Hematopoietic multipotent progenitor cell treated with erythropoietin and hydrocortisone succinate and interleukin-3 and kit ligand, for 4 days (in vitro differentiated cells): ENCODE measurements around the gene B4GAT1.
"Not testable (repeated sequence)": the region's sequence is repeated elsewhere in the genome, so short reads cannot be mapped to it uniquely, and the experiment has no call there.

Experiments
- DNase-seq: peaks from one replicate; pipeline ENCODE4 v3.0.0-alpha.2; 2015

B4GAT1 gene

DNA sequence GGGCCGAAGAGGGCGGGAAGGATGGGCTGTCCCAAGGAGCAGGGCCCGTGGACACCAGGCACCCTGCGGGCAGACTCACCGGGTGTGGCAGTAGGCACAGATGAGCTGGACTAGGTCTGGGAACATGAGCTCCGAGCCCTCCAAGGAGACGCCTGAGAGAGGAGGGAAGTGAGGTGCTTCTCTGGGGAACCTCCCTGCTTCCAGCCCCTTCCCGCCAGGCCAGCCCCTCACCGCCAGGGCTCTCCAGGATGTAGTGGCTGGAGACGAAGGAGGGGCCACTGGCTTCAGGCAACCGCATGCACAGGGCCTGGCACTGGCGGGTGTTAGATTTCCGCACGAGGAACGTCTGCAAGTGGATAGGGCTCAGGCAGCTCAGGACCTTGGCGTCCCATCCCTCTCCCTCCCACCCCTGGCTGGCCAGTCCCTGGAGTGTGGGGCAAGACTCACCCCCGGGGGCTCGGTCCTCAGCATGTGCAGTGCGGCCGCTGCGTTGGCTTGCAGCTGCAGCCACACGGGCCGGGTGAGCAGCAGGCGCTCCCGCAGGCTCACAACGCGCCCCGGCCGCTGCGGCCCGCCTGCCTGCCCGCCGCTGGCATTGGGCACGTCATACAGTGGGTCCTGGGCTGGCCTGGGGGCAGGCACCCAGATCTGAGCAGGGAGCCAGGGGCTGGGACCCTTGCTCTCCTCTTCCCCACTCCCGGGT, 11.7 kb downstream of the B4GAT1 start:
- DNase-seq = peak; percentile 48

GRCh38 chr11:66334605-66335442, 12.6 kb downstream of the B4GAT1 start:
- DNase-seq = no peak

DNA sequence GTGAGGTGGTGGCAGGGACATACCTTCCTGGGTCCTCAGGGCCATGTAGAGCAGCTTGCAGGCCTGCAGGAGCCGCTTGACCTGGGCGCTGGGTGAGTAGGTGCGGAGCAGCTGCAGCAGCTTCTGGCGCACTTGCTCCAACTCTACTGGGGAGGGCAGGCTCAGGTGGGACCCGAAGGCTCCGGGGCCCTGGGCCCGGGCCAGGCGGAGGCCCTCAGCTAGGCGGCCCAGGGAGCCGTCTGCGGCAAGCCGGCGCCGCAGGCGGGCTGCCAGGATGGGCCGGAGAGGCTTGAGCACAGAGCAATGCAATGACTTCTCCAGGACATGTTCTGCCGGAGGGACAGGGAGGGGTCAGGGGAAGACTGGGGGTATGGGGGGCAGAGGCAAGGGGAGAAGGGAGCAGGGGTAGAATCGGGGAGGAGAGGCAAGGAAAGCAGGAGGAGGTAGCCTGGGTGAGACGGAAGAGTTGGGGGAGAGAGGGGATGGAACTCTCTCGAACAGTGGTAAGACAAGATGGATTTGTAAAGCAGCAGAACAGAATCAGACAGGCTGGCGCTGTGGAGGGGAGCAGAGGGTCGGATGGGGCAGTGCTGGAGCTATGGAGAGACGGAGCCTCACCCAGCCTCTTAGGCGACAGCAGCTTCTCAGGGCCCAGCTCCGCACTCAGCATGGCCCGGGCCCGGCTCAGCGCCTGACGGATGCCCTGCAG, 13.4 kb downstream of the B4GAT1 start:
- no peak for DNase-seq

DNA sequence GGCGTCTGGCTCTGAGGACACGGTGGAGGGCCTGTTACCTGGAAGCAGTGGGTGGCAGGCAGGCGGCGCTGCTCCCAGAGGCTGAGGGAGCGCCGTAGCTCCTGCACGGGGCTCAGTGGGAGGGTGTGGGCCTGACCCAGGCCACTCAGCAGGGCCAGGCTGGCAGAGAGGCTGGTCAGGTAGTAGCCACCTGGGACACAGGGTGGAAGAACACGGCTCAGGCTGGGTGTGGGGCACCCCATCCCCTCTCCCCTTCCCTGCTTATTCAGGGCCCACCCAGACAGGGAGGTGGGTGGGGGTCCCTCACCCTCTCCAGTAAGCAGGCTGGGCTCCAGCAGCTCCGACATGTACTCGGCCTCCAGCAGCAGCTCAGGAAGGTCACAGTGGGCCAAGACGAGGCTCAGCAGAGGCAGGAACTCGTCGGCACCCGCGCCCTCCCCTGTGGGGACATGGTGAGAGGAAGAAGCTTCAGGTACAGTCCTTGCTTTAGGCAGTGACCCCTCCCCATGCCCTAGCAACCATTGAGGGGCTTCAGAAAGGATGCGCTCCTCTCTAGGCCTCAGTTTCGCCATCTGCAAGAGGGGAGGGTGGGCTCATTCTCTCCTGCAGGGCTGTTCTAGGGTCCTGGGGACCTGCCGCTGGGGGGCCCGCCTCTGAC, 14.1 kb downstream of the B4GAT1 start:
- no peak for DNase-seq

DNA sequence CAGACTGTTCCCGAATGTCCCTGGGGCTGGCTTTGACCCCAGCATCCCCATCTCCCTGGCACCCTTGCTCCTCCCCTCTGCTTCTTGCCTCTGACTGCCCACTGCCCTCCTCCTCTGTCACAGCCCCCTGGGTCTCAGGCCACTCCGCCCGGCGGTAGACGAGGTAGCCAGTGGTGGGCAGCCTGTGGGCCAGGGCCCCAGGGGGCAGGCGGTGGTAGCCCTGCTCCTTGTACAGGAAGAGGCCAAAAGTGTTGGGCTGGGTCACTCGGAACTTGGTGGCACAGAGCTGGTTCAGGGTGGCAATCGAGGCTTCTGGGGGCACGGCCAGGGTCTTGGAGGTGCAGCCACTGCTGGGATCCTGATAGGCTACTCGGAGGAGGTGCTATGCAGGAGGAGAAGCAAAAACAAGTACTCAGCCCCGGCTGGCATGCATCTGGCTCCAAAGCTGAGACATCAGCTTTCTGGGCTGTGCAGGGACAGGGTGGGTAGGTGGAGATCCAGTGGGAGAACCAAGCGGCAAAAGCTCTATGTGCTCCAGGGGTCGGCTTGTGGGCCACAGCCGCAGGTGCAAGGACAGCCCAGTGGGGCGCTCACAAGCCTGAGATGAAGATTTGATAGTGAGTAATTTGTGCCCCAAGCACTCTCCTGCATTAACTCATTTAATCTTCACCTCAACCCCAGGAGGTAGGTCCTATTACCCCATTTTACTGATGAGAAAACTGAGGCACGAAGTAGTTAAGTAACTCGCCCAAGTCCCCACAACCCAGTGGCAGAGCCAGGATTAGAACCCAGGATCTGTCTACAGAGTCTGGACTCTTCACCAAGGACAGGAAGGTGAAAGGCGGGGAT, 14.8 kb downstream of the B4GAT1 start:
- DNase-seq = no peak

GRCh38 chr11:66331542-66332370, 15.7 kb downstream of the B4GAT1 start:
- DNase-seq = no peak

DNA sequence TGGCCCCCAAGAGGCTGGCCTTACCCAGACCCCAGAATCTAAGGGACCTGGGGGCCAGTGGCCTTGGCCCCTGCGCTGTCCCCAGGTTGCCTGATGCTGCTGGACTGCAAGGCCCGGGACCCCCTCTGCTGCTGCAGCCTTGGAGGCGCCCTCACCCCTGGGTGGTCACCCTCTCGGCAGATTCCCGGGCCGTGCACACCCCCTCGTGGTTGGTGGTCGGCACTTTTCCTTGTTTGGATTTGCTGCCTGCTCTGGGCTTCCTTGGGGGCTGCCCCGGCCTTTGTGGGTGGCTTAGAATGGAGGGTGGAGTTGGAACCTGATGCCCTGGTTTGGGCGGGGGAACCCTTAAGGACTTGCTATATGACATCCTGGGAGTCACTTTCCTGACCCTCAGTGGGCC, 16.5 kb downstream of the B4GAT1 start:
- DNase-seq = no peak

DNA sequence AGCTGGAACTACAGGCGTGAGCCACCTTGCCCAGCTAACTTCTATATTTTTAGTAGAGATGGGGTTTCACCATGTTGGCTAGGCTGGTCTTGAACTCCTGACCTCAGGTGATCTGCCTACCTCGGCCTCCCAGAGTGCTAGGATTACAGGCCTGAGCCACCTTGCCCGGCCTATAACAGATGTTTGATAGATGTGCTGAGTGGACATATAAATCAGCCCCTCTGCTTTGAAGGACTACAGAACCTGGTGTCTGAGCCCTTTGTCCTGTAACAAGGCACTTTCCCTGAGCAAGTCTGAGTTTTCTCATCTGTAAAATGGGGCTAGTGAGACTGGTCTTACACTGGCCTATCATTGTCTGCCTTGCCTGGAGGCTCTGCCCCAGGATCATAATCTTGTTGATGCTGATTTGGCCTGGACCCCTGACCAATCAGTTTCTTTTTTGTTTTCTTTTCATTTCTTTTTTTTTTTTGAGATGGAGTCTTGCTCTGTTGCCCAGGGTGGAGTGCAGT, 18.2 kb downstream of the B4GAT1 start:
- DNase-seq = no peak

DNA sequence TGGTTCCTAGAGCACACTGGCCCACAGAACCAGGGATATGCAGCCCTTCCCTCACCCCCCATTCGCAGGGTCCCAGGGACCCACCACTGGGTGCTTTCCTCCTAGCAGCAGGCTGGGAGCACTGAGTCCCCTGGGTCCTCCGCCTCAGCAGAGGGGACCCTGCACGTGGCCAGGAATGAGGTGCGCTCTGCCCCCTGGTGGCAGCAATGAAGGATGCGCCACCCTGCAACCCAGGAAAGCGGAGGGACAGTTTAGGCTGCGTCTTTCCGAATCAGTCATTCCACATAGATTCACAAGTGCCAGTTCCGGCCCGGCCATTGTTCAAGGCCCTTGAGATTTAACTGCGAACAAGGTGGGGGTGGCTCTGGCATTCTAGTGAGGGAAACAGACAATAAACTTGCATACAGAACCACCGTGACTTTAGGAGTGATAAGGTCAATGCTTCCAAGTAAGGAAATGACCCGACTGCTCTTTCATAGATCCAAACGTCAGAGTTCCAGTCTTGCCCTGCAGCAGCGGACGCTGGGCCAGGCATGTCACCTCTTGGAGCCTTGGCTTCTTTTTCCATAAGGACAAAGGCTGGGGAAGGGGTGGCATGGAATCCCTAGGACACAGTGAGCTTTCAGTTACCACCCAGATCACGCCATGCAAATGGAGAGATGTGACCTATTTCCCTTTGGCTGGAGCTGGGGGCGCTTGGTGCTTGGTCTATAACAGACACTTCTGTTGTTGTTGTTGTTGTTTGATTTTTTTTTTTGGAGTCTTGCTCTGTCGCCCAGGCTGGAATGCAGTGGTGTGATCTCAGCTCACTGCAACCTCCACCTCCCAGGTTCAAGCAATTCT, 18.9 kb downstream of the B4GAT1 start:
- peak; percentile 90 for DNase-seq

- DNase-seq = no peak
Measured at GRCh38 chr11:66328031-66328301, 19.5 kb downstream of the B4GAT1 start.

DNA sequence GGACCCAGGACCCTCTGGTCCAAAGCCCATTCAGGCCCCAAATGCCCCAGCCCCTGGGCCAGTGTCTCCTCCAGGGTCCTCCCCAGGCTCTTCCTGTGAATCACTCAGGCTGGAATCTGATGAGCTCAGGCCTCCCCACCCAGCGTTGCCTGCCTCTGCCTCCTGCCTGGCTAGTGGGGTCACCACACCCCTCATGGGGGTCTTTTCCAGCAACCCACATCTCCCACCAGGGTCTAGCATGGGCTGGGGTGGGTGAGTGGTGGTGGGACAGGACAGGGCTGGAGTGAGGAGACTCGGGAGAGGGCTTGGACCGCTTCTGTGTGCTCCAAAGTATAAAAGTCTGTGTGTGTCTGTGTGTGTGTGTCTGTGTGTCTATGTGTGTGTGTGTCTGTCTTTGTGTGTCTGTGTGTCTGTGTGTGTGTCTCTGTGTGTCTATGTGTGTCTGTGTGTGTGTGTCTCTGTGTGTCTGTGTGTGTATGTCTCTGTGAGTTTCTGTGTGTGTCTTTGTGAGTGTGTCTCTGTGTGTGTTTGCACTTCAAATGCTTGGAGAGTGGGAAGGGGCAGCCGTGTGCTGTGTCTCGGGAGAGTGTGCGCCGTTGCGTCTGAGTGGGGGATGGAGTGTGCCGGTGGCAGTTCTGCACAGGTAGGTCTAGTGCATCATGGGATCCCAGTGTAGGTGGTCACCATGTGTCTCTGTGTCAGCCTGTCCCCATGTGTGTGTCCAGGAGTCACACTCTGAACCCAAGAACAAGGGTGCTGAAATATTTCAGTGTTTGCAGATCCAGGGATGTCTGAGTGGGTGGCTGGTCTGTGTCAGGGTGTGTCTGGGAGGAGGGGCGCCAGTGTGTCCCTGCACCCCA, 20.0 kb downstream of the B4GAT1 start:
- no peak for DNase-seq

GRCh38 chr11:66326261-66327111, 20.9 kb downstream of the B4GAT1 start:
- DNase-seq = no peak

DNA sequence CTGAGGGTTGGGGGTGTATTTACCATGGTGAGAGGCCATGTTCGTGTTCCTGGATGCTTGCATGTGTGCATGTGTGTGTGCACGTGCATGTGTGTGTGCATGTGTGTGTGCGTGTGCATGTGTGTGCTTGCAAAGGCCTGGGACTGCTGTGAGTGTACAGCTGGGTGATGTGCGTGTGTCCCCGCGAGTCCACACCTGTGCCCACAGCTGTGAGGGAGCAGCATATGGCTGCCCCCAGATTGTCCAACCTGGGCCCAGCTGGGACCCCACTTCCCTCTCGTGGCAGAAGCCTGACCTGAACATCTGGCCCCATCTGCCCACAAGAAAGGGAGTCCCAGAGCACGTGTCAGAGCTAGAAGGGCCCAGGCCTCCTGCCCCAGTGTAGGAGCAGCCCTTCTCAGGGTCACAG, 22.2 kb downstream of the B4GAT1 start:
- DNase-seq = peak; percentile 45

DNA sequence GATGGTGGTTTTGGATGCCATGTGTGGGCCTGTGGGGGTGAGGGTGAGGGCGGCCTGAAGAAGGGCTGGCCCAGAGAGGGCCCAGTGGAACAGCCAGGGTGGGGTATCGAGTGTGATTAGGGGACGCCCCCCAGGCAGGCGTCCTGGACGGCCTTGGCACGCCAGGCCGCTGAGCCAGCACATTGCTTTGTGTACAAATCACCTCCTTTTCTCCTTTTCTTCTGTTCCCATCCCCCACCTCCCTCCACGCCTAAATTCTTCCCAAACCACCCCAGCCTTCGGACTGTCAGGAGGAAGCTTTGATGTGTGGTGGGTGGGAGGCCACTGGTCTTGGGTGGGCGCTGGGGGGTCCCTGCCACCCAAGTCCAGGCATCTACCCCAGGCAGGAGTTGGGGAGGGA, 22.8 kb downstream of the B4GAT1 start:
- DNase-seq = no peak

DNA sequence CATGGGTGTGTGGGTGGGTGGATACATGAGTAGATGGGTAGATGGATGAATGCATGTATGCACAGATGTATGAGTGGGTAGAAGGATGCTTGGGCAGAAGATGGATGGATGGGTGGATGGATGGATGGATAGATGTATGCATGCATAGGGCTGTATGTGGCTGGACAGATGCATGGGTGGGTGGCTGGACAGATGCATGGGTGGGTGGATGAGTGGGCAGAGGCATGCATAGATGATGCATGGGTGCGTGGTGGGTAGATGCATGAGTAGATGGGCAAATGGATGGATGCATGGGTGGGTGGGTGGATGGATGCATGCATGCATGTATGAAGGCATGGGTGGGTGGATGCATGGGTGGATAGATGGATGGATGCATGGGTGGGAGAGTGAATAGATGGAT, 23.7 kb downstream of the B4GAT1 start:
- no peak for DNase-seq

DNA sequence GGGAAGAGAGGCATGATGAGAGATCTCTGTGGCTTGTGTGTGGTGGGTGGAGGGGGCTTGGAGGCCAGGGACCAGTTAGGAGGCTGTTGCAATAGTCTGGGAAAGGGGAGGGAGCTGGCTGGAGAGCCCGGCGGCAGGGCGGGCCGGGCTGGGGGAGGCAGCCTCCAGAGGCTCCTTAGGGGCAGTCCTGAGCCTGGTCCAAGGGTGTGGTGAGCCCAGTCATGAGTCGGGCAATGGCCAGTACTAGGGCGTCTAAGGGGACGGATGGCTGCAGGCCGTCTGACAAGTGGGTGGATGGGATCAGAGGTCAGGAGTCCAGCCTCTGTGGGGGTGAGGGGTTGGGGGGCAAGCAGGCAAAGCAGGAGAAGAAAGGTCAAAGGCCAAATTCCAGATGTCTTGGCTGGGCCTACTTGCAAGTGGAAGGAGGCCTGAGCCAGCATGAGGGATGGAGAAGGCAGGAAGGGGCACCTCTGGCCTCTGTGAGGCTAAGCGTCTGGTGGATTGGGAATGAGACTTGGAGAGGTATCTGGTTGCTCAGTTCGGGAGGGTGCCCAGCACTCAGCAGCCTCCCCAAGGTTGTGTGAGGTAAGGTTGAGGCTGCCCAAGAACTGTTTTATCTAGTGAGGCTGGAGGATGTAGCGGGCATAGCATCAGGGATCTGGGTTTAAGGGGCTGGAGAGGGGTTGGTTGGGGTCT, 24.5 kb downstream of the B4GAT1 start:
- no peak for DNase-seq

DNA sequence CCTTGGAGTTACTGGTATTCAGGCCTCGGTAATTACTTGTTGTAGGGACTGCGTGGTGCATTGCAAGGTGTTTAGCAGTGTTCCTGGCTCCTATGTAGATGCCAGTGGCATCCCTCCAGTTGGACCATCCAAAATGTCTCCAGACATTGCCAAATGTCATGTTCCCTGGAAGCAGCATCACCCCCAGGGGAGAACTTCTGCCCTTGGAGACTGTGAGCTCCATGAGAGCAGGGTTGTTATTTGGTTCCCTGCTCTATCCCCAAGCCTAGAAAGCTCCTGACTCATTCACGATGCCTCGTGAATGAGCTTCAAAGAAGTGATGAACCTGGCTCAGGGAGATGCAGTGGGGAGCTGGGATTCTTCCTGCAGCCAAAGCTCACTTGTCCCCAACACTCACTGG, 25.8 kb downstream of the B4GAT1 start:
- no peak for DNase-seq

- DNase-seq = not testable (repeated sequence)
Measured at GRCh38 chr11:66320748-66321147, 26.7 kb downstream of the B4GAT1 start.
